ENCODE measurements around the gene MZT2B.
"Not testable (repeated sequence)": the region's sequence is repeated elsewhere in the genome, so short reads cannot be mapped to it uniquely, and the experiment has no call there.

The MZT2B gene, protein sequence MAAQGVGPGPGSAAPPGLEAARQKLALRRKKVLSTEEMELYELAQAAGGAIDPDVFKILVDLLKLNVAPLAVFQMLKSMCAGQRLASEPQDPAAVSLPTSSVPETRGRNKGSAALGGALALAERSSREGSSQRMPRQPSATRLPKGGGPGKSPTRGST

DNA sequence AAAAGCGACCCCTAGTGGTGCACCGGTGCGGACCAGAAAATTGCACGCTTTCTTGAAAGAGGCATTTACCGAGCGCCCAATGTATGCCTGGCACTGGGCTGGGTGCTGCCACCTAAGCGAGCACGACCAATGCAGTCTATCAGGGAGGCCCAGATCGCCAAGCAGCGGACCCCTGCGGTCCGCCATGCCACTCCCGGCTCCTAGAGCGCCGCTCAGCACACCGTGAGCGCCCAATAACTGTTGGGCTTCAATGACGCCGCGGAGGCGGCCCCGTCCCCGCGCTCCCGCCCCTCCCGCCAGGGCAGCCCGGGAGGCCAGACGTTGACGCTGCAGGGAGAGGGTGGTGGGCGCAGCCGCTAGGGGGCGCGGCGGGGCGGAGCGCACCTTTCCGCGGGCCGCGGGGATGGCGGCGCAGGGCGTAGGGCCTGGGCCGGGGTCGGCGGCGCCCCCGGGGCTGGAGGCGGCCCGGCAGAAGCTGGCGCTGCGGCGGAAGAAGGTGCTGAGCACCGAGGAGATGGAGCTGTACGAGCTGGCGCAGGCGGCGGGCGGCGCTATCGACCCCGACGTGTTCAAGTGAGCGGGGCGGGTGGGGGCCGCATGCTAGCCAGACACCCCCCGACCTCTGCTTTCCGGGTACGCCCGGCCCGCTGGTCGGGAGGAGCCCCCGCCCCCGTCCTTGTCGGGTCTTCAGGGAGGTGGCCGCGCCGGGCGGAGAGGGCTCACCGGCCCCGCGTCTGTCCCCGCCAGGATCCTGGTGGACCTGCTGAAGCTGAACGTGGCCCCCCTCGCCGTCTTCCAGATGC lies at the start of gene MZT2B:
MZT2B (plus strand) TSS at position 383 of the 803 bp plus-strand sequence; CDS start at position 404, 21 bp downstream.
- TF ChIP-seq, protein P1, sequence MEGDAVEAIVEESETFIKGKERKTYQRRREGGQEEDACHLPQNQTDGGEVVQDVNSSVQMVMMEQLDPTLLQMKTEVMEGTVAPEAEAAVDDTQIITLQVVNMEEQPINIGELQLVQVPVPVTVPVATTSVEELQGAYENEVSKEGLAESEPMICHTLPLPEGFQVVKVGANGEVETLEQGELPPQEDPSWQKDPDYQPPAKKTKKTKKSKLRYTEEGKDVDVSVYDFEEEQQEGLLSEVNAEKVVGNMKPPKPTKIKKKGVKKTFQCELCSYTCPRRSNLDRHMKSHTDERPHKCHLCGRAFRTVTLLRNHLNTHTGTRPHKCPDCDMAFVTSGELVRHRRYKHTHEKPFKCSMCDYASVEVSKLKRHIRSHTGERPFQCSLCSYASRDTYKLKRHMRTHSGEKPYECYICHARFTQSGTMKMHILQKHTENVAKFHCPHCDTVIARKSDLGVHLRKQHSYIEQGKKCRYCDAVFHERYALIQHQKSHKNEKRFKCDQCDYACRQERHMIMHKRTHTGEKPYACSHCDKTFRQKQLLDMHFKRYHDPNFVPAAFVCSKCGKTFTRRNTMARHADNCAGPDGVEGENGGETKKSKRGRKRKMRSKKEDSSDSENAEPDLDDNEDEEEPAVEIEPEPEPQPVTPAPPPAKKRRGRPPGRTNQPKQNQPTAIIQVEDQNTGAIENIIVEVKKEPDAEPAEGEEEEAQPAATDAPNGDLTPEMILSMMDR (IDR thresholded peaks at IDR 0.05): peak; percentile 63

GRCh38 chr2:130135692-130136541 lies 46.1 kb upstream of the MZT2B start:
- TF ChIP-seq, protein P1 (IDR thresholded peaks at IDR 0.05): no peak

DNA sequence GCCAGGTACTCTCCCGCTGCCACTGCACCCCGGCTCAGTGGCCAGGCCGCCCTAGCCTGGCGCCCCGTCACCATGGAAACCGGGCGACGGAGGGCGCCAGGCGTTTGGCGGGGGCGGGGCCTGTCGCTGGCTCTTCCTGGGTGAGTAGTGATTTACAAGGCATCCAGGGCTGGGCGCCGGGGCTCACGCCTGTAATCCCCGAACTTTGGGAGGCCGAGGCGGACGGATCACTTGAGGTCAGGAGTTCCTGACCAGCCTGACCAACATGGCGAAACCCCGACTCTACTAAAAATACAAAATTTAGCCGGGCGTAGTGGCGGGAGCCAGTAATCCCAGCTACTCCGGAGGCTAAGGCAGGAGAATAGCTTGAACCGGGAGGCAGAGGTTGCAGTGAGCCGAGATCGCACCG lies 37.1 kb upstream of the MZT2B start, which contains the start of gene CCDC74B:
CCDC74B (minus strand) TSS at position 107 of the 409 bp plus-strand sequence. CDS start 116 bp downstream, outside the sequence.
- TF ChIP-seq, protein P1 (IDR thresholded peaks at IDR 0.05): not testable (repeated sequence)

DNA sequence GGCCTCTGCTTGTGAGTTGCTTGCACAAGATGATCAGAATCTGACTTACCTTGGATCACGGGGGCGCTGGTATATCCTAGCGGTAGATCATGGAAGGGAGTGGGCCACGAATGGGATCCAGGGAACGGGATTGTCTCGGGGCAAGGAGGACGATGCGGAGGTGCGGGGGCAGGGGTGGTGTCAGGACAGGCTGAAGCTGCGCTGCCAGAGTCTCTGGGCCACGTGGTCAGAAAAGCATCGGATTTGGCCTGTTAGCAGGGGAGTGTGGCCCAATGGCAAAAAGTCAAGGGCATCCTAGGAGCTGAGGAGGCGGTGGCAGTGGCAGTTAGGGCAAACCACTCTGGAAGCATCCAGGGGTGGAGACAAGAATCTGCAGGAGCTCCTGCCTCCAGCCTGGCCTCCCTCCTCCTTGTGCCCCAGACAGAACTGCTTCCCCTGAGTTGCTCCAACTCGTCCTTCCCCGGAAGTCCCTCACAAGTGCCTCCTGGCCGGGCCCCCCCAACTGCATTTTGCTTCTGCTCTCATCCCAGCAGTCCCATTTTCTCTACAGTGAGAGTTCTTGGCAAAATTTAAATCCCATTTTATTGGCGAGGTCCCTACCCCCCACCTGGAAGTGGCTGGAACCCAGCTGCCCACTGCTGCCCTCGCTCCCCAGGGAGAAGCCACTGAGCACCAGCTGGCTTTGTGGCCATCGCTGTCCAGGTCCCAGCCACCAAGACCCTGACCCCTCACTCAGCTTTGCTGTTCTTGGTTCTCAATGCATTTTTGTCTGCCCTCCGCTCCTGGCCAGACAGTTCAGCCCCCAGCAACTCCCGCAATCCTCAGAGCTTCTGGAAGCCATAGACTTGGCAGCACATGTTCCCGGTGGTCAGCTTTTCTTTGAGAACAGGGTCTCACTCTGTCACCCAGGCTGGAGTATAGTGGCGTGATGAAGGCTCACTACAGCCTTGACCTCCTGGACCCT lies 31.6 kb upstream of the MZT2B start:
- TF ChIP-seq, protein P1 (IDR thresholded peaks at IDR 0.05): no peak

DNA sequence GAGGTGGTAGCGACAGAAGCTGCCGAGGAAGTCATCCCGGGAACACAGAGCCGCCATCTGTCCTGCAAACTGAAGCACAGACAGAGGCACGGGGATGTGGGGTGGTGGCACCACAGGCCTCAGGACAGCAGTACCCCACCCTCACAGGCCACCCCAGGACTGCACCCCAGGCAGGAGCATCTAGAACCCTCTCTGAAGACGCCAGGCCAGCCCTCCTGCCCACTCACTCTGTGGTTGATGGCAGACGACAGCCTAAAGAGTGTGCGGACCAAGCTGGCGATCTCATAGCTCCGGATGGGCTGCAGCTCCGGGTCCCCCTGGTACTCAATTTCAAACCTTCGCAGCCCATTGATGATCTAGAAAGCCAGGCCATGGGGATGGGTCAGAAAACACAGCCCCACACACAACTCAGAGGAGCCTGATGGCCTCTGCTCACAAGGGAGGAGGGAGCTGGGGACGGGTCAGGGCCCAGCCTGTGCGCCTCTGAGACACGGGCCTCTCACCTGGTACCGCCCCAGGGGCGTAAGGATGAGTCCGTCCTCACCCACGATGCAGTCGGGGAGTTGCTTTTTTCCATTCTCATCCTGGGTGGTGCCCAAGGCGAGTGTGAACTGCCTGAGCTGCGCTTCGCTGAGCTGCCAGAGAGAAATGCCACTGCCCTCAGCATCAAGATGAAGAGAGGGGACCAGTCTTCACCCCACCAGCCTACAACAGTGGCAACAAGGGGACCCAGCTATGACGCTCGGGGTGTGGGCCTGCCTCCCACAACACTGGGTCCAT lies 29.1 kb upstream of the MZT2B start:
- TF ChIP-seq, protein P1 (IDR thresholded peaks at IDR 0.05): no peak

- TF ChIP-seq, protein P1 (IDR thresholded peaks at IDR 0.05): no peak
These were observed 27.0 kb upstream of the MZT2B start for GRCh38 chr2:130154773-130155765.

Measured in LNCAP (cell line).